Measurements from ENCODE around the gene PDE8B.
A peak's percentile ranks its signal among the peaks of the same experiment; 100 is the strongest.

Gene PDE8B, protein sequence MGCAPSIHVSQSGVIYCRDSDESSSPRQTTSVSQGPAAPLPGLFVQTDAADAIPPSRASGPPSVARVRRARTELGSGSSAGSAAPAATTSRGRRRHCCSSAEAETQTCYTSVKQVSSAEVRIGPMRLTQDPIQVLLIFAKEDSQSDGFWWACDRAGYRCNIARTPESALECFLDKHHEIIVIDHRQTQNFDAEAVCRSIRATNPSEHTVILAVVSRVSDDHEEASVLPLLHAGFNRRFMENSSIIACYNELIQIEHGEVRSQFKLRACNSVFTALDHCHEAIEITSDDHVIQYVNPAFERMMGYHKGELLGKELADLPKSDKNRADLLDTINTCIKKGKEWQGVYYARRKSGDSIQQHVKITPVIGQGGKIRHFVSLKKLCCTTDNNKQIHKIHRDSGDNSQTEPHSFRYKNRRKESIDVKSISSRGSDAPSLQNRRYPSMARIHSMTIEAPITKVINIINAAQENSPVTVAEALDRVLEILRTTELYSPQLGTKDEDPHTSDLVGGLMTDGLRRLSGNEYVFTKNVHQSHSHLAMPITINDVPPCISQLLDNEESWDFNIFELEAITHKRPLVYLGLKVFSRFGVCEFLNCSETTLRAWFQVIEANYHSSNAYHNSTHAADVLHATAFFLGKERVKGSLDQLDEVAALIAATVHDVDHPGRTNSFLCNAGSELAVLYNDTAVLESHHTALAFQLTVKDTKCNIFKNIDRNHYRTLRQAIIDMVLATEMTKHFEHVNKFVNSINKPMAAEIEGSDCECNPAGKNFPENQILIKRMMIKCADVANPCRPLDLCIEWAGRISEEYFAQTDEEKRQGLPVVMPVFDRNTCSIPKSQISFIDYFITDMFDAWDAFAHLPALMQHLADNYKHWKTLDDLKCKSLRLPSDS

DNA sequence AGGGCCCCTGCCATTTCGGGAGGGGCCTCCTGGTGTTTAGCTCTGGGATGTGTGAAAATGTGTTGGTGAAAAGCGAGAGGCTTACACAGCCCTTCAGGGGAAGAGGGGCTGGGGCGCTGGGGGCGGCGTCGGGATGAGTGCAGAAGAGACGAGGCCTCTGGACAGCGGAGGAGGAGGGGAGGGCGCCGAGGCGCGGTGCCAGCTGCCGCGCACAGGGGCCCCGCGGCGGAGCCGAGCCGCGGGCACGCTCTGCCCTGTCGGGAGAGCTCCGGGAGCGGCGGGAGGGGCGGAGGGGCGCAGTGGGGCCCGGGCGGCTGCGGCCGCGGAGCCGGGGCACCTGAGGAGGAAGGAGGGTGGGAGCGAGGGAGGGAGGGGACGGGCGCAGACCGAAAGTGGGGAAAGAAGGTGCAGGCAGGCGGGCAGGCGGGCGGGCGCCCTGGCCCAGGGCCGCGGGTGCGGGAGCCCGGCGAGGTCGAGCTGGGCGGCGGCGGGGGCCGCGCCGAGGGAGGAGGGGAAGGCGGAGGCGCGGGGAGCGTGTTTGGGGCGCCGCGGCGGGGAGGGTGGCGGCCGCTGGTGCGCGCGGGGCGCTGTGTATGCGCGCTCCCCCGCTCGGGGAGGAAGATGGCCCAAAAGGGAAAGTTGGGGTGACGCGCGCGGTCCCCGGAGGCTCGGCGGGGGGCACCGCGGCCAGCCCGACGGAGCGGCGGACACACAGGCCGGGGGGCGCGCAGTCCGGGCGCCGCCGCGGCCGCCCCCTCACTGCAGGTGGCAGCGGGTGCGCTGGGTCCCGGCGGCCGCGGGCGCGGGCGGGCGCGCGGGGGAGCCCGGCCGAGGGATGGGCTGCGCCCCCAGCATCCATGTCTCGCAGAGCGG, at the start of gene PDE8B:
Gene PDE8B (plus strand): TSS at position 590 of the 873 bp plus-strand sequence. CDS start 246 bp downstream, at position 836.
- no peak for DNase-seq

DNA sequence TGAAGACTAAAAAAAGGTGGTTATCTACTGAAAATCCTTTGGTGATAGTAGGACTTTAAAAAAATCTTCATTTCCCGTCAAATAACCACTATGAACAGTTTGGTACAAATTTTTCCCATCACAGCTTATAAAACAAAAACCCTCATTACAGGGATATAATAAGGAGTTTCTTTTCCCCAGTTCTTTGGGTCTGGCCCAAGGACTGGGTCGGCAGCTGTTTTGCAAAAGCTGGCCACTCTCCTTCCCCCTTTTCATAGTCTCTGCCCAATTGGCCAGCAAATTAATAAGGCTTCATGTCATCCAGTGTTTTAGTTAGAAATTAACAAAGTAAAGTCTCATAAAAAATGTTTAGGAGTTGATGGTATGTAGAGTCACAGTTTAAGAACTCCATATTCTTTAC, 47.0 kb upstream of the PDE8B start:
- DNase-seq: no peak

DNA sequence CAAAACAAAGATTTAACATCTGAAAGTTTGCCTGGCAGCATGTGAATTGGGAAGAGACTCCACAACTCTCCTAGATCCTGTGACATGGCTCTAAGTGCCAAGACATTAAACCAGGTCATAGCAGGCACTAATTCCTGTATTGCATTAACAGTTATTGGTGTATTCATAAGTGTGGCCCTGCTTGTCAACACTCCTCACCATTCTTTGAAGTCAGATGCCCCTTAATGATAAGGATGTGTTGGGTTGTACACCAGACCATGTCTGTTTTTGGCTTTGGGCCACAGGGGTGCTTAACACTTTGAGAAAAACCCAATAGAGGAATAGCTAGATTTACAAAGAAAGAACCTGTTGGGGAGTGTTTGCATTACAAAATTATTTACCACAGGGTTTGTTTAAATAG, 43.4 kb upstream of the PDE8B start:
- DNase-seq: peak; percentile 38

DNA sequence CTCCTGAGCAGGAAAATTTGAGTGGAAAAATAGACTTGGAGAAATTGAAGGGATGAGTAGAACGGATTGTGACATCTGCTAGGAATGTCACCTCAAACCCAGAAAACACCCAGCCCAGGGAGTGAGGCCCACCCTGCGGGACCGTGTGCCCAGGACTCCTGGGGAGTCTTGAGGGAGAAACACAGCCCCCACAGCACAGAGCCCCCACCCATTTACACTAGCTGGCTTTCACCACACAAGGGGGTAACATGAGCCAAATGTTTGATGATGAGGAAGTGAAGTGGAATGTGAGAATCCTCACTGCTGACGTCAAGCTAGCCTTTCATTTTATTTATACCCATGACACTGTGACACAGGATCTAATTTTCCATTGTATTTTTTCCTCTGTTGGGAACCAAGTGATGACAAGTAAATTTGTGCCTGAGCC, 42.8 kb upstream of the PDE8B start:
- no peak for DNase-seq

DNA sequence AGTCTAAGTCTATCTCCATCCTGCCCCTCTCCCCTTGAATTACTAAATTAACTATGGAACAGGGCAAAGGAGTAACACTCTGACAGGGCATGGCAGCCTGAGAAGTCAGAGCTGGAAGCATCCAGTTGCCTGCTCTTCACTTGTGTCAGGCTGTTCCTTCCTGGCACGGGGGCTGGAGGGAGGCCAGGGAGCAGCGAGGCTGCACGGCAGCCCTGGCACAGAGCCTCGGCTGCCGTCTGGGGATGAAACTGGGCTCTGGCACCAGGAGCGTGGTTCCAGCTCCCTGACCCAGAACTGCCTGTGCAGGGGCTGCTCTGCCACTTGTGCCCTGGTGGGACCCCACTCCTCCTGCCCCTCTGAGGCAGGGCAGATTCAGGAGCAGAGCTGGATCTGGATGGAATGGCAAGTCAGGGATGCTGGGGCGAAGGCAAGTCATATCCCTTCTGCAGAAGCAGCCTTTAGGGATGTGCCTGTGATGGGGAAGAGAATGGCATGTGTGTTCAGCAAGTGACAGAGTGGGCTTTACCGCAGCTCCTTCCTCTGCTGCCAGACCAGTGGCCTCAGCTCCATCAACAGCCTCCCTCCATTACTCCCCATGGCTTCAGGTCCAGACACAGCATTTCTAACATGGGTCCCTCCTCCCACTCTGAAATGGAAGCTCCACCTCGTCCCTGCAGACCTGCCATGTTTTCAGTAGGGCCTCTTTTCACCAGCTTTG, 42.2 kb upstream of the PDE8B start:
- DNase-seq: no peak

DNA sequence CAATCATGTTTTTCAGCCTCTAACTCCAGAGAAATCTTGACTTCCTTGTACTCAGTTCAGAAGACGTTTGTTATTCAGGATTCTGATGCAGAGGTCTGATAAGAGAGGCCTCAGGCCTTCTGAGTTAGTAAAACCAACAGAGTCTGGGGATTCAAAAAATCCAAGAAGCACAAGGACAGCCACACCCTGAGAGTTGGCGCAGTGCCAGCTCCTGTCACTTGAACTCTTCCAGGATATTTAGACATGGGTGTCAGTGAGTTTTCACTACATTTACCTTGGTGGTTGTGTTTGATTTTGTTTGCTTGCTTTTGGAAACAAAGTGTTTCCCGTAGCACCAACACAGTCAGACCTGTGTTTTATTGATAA, 41.6 kb upstream of the PDE8B start:
- DNase-seq: peak; percentile 59

DNA sequence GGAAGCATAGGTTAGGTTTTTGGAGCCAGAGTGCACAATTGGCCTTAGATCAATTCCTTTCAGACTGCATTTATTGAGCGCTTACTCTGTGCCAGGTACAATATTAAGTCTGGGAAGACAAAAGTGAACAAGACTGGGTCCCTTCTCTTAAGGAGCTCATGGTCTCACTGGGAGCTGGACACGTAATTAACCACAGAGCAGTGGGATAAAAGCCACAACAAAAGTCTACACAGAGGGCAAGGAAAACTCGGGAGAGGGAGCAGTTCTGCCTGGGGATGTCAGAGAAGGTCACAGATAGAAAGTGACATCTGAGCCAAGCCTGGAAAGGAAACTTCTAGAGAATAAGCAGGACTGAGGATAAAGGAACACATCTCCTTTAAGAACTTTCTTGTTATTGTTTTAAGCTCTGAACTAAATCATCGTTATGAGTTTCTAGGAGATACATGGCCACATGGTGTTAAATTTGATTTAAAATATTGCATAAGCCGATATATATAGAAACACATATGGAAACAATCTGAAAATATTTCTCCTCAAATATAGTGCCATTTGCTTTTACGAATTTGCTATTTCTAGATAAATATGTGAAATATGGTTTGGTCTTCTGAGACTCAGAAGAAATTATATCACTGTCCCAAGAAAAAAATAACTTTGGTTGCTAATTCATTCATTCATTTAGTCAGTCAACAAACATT, 40.1 kb upstream of the PDE8B start:
- no peak for DNase-seq

DNA sequence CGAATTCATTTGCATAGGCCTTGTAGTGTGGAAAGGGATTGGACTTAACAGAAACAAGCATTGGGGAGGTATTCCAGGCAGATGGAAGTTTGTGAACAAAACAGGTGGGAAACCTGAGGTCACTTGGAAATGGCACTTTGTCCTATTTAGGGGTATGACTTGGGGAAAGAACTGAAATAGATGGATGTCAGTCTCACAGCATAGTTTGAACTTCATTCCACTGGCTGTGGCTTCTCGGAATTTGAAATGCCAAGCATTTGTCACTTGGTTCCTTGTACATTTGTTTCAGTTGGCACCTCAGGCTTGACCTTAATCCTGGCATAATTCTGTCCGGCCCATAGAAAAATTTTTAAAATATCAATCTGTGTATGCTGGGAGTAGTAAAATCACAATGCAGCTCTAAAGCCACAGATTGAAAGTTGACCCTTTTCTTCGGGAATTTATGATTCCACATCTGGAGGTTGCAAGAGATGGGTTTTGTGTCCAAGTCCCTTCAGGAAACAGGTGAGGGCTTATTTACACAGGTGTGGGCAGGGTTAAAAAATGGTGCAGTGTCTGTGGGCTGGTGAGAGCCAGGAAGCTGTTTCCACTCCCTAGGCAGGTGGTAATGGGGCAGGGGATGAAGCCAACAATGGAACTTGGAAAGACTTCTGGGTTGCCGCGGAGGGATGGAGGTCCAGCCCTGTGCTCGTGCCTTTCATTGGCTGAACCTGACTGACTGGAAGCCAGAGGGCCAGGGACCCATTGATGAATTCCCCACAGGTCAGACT, 39.2 kb upstream of the PDE8B start:
- DNase-seq: no peak

DNA sequence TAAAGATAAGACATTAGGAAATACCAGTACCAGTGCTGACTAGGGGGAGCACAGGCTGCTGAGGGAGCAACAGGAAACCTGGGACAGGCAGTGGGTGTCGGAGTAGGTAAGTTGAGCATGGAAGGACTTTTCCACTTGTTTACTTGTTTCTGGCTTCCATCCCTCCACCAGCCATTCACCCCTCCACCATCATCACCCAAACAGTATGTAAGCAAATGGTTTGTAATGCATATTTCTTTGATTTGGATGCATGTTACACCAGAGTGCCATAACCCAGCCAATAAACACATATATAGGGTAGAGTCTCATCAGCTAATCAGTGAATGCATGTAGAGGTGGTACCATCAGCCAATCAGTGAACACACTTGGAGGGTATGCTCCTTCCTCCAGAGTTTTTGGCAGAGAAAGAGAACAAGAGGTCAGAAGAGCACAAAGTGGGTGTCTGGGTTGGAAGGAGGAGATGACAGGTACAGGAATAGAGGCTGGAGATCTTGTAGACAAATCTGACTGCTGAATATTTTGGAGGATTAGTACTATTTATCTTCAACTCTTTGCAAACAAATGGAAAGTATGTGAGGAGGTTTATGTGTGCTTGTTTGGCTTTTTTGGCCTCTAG, 37.7 kb upstream of the PDE8B start:
- no peak for DNase-seq

DNA sequence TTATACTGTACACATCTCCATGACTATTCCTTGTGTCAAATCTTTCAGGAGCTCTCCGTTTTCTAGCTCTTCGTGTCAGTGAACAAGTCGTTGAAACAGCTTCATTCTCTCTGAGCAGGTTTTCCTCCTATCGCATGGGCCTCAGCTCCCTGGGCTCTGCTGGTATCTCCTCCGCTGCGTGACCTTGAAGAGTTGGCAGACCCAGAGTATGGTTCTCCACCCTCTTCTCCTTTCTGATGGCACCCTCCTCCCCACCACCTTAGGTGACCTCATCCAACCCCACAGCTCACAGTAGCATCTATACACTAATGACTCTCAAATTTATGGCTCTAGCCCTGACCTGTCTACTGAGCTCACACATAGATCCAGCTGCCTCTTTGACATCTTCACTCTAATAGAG, 36.0 kb upstream of the PDE8B start:
- no peak for DNase-seq

DNA sequence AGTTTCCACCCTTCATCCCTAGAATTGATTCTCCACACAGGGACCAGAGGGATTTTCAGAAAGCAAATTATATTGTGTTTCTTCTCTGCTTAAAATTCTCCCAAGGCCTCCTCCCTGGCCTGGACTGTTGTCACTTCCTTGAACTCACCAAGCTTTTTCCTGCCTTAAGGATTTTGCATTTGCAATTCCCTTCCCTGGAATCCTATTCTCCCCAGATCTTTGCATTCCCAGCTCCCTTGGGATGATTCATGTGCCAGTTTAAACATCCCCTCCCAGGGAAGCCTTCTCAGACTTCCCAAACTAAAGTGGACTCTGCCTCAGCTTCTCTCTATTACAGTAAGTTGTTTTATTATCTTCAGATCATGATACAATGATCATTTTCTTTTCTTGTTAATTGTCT, 35.2 kb upstream of the PDE8B start:
- no peak for DNase-seq

DNA sequence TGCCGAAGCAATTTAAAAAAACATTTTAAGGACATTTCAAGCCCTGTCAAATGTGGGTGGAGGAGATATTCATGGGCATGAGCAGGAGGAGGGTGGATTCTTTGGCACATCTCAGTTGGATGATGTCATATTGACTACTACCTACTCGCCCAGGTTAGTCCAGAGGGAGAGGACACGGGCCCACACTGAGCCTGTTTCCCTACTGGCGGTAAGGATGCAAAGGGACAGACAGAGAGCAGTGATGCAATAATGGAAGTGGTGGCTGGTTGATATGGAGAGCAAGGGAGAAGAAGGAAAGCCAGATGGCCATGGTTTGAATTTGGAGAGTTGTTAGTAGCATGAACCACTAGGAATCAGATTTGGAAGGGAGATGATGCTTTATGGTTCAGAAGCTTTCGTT, 34.1 kb upstream of the PDE8B start:
- DNase-seq: no peak

DNA sequence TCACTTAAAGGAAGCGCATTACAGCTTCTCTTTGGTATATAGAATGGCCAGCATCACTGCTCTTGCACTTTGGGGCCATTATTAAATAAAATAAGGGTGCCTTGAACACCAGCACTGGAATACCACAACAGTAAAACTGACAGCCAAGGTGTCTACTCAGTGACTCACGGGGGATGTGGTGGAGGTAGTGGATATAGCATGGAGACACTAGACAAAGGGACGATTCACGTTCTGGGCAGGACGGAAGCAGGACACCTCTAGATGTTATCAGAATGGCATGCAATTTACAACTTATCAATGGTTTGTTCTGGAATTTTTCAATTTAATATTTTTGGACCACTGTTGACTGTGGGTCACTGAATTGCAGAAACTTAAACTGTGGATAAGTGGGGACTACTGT, 32.9 kb upstream of the PDE8B start:
- no peak for DNase-seq

DNA sequence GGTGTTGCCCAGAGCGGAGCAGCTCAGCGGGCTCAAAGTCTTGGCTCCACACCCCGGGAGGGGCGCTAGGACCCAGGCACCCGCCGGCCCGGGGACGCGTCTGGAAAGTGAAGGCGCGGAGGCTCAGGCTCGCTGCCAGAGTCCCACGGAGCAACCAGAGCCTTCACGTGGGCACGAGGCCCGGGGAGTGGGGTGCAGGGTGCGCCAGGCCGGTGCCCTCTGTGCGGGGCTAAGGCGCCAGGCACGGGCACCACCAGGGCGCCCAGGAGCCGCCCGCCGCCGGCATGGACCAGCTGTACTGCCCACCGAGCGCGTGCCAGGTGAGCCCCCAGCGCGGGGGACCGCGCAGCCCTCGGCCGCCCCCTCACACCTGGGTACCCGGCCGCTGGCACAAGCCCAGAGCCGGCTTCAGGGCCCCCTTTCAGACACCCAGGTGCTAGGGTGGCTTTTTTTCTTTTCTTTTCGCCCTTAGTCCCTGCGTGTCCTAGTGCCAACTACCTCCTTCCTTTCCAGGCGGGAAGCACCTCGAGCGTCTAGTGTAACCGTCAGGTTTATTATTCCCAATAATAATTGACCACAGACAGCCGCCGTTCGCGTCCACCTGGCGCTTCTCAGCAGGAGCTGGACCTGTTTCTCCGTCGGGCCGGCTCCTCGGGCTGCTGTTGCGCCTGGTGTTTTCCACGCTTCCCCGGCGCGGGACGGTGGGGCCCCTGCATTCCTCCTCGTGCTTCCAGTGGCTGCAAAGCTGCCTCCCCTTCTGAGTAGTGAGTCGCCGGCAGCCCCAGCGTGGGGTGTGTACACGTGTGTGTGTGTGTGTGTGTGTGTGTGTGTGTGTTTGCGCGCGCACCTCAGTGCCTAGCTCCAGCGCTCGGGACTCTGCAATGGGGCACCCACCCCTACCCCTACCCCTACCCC, 30.1 kb upstream of the PDE8B start:
- DNase-seq: peak; percentile 13

DNA sequence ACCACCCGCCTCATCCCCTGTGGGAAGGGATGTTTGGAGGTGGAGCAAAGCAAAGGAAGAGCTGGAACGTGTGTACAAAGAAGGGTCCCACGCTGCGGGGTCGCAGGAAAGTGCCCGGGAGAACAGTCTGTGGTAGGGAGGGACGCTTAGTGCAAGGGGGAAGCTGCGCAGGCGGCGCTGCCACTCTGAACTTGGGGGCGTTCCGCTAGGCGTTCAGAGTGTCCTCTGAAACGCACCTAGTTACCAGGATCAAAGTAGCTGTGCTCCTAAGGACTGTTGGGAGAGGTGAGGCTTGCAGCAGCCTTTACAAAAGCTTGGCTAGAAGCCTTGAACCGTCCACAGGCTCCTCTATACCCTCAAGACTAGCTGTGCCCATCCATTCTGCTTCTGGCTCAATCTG, 29.3 kb upstream of the PDE8B start:
- DNase-seq: no peak

DNA sequence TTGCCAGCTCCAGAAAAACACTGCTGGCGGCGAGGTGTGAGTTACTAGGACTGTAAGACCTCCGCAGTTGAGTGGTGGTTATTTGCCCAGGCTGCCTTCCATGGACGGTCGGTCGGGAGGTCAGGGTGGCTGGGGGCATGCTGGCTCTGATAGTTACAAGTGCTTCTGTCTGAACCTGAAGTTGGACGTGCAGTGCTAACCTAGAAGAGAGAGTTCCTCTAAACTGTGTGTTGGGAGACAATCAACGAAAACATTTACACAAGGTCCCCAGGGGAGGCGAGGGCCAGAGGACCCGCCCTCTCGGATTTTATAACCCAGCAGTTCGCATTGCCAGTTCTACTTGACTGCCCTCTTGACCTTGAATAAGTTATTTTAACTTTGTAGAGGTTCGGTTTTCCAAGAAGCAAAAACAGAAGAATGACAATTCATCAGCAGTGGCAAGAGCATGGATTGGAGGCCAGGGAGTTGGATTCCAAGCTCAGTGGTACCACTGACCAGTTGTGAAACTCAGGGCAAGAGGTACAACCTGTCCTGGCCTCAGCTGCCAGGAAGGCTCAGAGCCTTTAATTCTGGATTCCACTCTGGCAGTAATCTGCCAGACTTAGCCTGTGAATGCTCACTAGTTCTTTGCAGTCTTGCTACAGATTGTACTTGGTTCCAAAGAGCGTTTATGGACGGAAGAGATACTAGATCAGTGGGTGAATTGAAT, 28.7 kb upstream of the PDE8B start:
- no peak for DNase-seq

DNA sequence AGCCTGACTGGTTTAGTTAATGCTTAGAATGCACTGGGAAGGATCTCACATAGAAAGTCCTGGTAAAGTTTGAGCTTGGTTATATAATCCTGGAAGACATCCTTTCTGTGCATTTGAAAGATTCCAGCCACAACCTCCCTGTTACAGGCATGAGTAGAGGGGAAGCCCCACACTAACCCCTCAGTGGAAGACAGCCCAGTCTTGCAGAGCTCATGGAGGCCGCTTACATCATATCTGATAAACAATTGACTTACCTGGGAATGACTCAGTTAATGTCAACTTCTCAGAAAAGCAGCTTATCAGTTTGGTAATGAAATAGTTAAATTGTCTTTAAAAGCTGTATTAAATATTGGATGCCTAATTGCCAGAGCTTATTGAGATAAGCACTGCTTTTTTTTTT, 28.1 kb upstream of the PDE8B start:
- no peak for DNase-seq

DNA sequence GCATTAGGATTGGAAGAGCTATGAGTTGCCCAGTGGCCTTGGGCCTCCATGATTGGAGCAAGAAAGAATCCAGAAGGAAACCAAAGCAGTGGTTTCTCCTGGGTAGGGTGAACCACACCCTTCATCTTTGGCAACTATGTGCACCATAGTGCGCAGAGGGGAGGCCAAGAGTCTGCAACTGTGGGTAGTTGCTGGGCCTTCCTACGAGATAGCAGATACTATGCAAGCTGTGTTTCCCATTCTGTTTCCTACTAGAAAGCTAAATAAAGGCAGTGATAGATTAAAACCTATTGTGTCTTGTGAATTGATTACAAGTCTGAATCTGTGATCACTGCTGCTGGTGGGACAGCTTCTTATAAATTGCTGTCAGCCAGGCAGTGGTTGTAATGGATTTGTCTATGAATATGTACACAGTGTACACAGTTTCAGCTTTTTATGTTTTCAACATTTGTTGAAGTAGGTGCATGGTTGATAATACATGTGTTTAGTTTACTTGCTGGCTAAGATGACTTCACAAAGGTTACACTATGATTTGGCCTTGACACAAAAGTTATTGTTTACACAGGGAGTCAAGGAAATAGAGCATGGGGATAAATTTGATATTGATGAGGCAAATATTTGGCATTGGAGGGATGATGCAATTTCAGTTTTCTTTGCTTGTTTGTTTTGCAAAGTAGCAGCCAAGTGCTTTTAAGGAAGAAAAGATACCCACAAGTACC, 23.7 kb upstream of the PDE8B start:
- DNase-seq: no peak

Data from hematopoietic multipotent progenitor cell treated with erythropoietin and hydrocortisone succinate and interleukin-3 and kit ligand, for 6 days (in vitro differentiated cells).